GM12801 (cell line): ENCODE data around the gene FAM170B.

Source experiments
- CTCF ChIP-seq: IDR thresholded peaks from one replicate; pipeline ENCODE4 v1.5.1; 2011; ENCODE audit warnings: control low read depth; ENCODE audit not compliant: insufficient read length; ENCODE audit errors: extremely low read depth

FAM170B gene

DNA sequence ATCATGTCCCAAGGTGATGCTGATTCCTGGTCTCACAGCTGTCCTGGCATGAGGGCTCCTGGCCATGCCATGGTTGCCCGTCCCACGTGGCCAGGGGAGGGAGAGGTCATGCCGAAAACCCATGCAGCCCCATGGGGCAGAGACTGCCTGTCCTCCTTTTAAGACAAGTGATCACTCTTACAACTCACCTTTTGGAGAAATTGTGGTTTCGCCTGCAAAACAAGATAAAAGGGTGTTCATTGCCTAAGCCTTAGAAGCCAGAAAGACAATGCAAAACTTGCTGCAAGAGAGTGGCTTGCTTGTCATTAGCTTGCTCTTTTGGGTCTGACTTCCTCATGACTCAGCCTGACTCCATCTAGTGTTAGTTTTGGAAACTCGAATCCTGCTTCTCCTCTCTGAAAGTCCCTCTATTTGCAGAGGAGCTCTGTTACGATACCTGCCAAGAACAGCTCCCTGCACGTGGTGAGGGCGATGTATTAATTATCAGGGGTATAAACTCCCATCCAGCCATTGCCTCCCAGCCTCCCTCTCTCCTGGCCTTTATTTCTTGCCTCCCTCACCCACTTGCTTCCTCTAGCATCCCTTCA, 27.7 kb upstream of the FAM170B start:
- TF ChIP-seq CTCF, result no peak

DNA sequence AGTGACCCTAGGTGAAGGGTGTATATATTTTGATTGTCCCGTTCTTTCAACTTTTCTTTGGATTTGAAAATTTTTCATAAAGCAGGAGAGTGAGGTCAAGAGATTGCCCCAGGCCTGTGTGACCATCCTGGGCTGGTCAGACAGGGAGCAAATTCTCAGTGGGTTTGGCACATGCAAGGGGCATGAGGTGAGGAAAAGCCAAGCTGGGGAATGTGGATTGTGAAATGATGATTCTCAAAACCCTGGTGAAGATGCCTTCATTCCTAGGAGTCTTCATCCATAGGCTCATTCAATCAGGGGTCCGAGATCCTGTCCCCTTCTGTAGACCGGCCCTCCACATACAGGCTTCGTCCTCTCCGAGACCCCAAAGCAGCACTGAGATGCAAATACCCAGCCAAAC, 27.0 kb upstream of the FAM170B start:
- no peak for TF ChIP-seq CTCF

- TF ChIP-seq CTCF, result no peak
These were observed 26.3 kb upstream of the FAM170B start for GRCh38 chr10:49160110-49160509.

GRCh38 chr10:49158915-49159314, 25.1 kb upstream of the FAM170B start:
- TF ChIP-seq CTCF, result no peak

- TF ChIP-seq CTCF, result no peak
These were observed 24.6 kb upstream of the FAM170B start for GRCh38 chr10:49158404-49158803.

DNA sequence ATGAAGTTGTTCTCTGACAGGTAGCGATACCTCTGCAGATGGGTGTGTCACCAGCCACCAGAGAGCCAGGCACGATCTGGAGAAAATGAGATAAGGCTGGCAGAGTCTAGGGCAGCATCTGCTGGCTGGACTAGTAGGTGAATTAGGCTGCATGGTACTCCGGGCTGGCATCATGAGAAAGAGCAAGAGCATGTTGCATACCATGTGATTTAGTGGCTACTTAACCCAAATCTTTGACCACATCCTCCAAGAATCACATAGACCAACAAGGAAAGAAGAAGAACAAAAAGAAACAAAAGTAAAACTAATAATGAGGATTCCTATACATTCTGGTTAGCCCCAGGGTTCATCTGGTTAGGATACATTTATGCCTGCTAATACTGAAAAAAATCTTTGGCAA, 23.4 kb upstream of the FAM170B start:
- TF ChIP-seq CTCF, result no peak

- no peak for TF ChIP-seq CTCF
These were observed 20.8 kb upstream of the FAM170B start for GRCh38 chr10:49154641-49155040.
